Activated gamma-delta T cell treated with anti-CD3 and anti-CD28 coated beads, Interleukin-2, amount 50 U/mL, for 16 hours (primary cell): ENCODE measurements around the gene LSM14A.
"Not testable (repeated sequence)": the region's sequence is repeated elsewhere in the genome, so short reads cannot be mapped to it uniquely, and the experiment has no call there.

Experiments
- DNase-seq: peaks from one replicate; pipeline ENCODE4 v3.0.0-alpha.2; 2020; ENCODE audit warnings: low read depth

Gene LSM14A

GRCh38 chr19:34229721-34230120 is 57.4 kb downstream of the LSM14A start:
- no peak for DNase-seq

GRCh38 chr19:34230820-34231219 is 58.5 kb downstream of the LSM14A start:
- DNase-seq, result no peak

GRCh38 chr19:34231439-34231838 is 59.1 kb downstream of the LSM14A start:
- no peak for DNase-seq

- no peak for DNase-seq
Measured at GRCh38 chr19:34232566-34233481, 60.5 kb downstream of the LSM14A start.

- DNase-seq, result no peak
Measured at GRCh38 chr19:34235425-34235940, 63.2 kb downstream of the LSM14A start.

GRCh38 chr19:34236035-34236987 is 64.0 kb downstream of the LSM14A start:
- DNase-seq, result no peak

- DNase-seq, result no peak
Measured at GRCh38 chr19:34237283-34237682, 65.0 kb downstream of the LSM14A start.

GRCh38 chr19:34237939-34238338 is 65.6 kb downstream of the LSM14A start:
- DNase-seq, result no peak

GRCh38 chr19:34241513-34242337 is 69.4 kb downstream of the LSM14A start:
- DNase-seq, result no peak

- not testable (repeated sequence) for DNase-seq
Measured at GRCh38 chr19:34243138-34243875, 71.0 kb downstream of the LSM14A start.

- DNase-seq, result no peak
Measured at GRCh38 chr19:34243876-34244578, 71.7 kb downstream of the LSM14A start.

GRCh38 chr19:34244611-34245299 is 72.5 kb downstream of the LSM14A start:
- no peak for DNase-seq

- DNase-seq, result no peak
Measured at GRCh38 chr19:34246340-34246739, 74.0 kb downstream of the LSM14A start.

GRCh38 chr19:34248941-34249340 is 76.6 kb downstream of the LSM14A start:
- no peak for DNase-seq

GRCh38 chr19:34253167-34253566 is 80.9 kb downstream of the LSM14A start:
- DNase-seq, result not testable (repeated sequence)

- not testable (repeated sequence) for DNase-seq
Measured at GRCh38 chr19:34253681-34254045, 81.4 kb downstream of the LSM14A start.

- peak; percentile 75 for DNase-seq
Measured at GRCh38 chr19:34254046-34254697, 81.9 kb downstream of the LSM14A start, which contains the start of gene GARRE1. Gene GARRE1 (plus strand): TSS chr19:34254554. CDS start chr19:34300474, 45,920 bp downstream.

GRCh38 chr19:34254698-34255432 is 82.6 kb downstream of the LSM14A start:
- DNase-seq, result peak; percentile 4
